Measurements from ENCODE around the gene MRPL40. TPM values are rescaled to one million over a fixed set of nuclear protein-coding genes. Genes with fewer than 3 reads are reported as not detected.

MRPL40 gene
- total RNA-seq (2014; rRNA removed; shearing (Covaris generic)): 47.3 and 63.5 TPM in 2 replicates
- 41.9 and 49.5 TPM in 2 replicates for polyA plus RNA-seq (2015; cell fraction: cytosol; rRNA removed)
- 21.3 and 24.9 TPM in 2 replicates for polyA plus RNA-seq (2015; cell fraction: nucleus; rRNA removed)

- peak; percentile 91 for DNase-seq (ENCODE audit: low read depth)
Measured at GRCh38 chr22:19432133-19432851, at the start of gene MRPL40. Gene MRPL40, plus strand, starts transcription at chr22:19432545. Its CDS starts 10 bp downstream, at chr22:19432555.

- no peak for DNase-seq (ENCODE audit: low read depth)
Measured at GRCh38 chr22:19383292-19383691, 49.1 kb upstream of the MRPL40 start.

GRCh38 chr22:19385221-19385906 is 47.0 kb upstream of the MRPL40 start:
- no peak for DNase-seq (ENCODE audit: low read depth)

- DNase-seq (ENCODE audit: low read depth): no peak
Measured at GRCh38 chr22:19386248-19386647, 46.1 kb upstream of the MRPL40 start.

- DNase-seq (ENCODE audit: low read depth): no peak
Measured at GRCh38 chr22:19387038-19387437, 45.3 kb upstream of the MRPL40 start.

GRCh38 chr22:19387575-19387974 is 44.8 kb upstream of the MRPL40 start:
- no peak for DNase-seq (ENCODE audit: low read depth)

GRCh38 chr22:19393704-19394103 is 38.6 kb upstream of the MRPL40 start:
- no peak for DNase-seq (ENCODE audit: low read depth)

GRCh38 chr22:19394274-19395050 is 37.9 kb upstream of the MRPL40 start:
- DNase-seq (ENCODE audit: low read depth): no peak

GRCh38 chr22:19395276-19395675 is 37.1 kb upstream of the MRPL40 start:
- DNase-seq (ENCODE audit: low read depth): no peak

- DNase-seq (ENCODE audit: low read depth): no peak
Measured at GRCh38 chr22:19396561-19396933, 35.8 kb upstream of the MRPL40 start.

GRCh38 chr22:19396934-19397733 is 35.2 kb upstream of the MRPL40 start:
- no peak for DNase-seq (ENCODE audit: low read depth)

GRCh38 chr22:19397734-19398104 is 34.6 kb upstream of the MRPL40 start:
- DNase-seq (ENCODE audit: low read depth): no peak

GRCh38 chr22:19398206-19398605 is 34.1 kb upstream of the MRPL40 start:
- no peak for DNase-seq (ENCODE audit: low read depth)

GRCh38 chr22:19398652-19399051 is 33.7 kb upstream of the MRPL40 start:
- no peak for DNase-seq (ENCODE audit: low read depth)

- DNase-seq (ENCODE audit: low read depth): no peak
Measured at GRCh38 chr22:19400881-19401280, 31.5 kb upstream of the MRPL40 start.

- DNase-seq (ENCODE audit: low read depth): no peak
Measured at GRCh38 chr22:19401483-19401882, 30.9 kb upstream of the MRPL40 start.

- DNase-seq (ENCODE audit: low read depth): no peak
Measured at GRCh38 chr22:19402642-19403191, 29.6 kb upstream of the MRPL40 start.

- DNase-seq (ENCODE audit: low read depth): no peak
Measured at GRCh38 chr22:19404676-19405075, 27.7 kb upstream of the MRPL40 start.

- no peak for DNase-seq (ENCODE audit: low read depth)
Measured at GRCh38 chr22:19405133-19405532, 27.2 kb upstream of the MRPL40 start.

GRCh38 chr22:19405652-19406051 is 26.7 kb upstream of the MRPL40 start:
- DNase-seq (ENCODE audit: low read depth): no peak

- DNase-seq (ENCODE audit: low read depth): no peak
Measured at GRCh38 chr22:19406281-19406811, 26.0 kb upstream of the MRPL40 start.

Measured in HT1080 (cell line).